ENCODE measurements around the gene MACROD2.

The MACROD2 gene

DNA sequence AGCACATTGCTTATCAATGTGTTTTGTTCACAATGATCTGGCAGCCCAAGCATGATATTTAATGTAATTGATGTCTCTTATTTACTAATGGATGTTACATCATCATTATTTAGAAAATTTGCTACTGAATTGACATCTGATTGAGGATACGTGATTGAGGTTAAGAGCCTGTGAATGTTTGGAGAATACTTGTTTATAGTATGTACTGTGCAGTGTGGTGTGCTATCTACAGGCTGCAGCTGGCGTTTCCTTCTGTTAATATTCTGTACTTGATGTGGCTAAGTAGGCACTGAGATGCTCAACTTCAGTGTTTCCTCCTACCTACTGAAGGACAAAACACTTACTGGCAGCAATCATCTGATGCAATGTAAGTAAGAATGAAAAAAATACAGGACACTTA lies 1051.7 kb downstream of the MACROD2 start:
- no peak for DNase-seq
- TF ChIP-seq CTCF (IDR thresholded peaks at IDR 0.05; ENCODE audit: low read depth, low read length), result no peak
- Histone ChIP-seq H3K9me3 (no peaks in the 10 kb centered on the region), H3K36me3 (no peaks in the 10 kb centered on the region), H3K27me3 (no peaks in the 10 kb centered on the region), H3K4me3 (ENCODE audit: low read depth, low read length) (no peak overlapping the region), H3K4me1 (peaks cover 8% of the 10 kb centered on the region)

GRCh38 chr20:15047601-15048000 lies 1052.3 kb downstream of the MACROD2 start:
- no peak for TF ChIP-seq CTCF (IDR thresholded peaks at IDR 0.05; ENCODE audit: low read depth, low read length)
- Histone ChIP-seq H3K4me1 (peaks cover 8% of the 10 kb centered on the region), H3K4me3 (ENCODE audit: low read depth, low read length) (no peak overlapping the region), H3K9me3 (no peaks in the 10 kb centered on the region), H3K36me3 (no peaks in the 10 kb centered on the region), H3K27me3 (no peaks in the 10 kb centered on the region)
- no peak for DNase-seq

- Histone ChIP-seq H3K27me3 (no peaks in the 10 kb centered on the region), H3K9me3 (no peaks in the 10 kb centered on the region), H3K4me1 (no peaks in the 10 kb centered on the region), H3K4me3 (ENCODE audit: low read depth, low read length) (no peak overlapping the region), H3K36me3 (no peaks in the 10 kb centered on the region)
- no peak for TF ChIP-seq CTCF (IDR thresholded peaks at IDR 0.05; ENCODE audit: low read depth, low read length)
- no peak for DNase-seq
Measured at GRCh38 chr20:15056246-15056645, 1060.9 kb downstream of the MACROD2 start.

DNA sequence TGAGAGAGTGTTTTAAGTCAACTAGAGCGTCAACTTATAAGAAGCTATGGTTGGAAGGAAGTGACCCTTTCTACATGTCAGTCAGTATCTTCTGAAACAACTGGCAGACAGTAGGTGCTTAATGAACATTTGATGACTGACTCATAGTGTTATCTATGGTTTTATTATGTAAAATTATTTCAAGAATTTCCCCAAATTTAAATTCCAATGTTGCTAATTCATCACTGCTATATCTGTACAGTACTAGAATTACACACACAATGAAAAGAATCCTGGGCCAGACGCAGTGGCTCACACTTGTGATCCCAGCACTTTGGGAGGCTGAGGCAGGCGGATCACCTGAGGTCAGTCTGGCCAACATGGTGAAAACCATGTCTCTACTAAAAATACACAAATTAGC lies 1063.5 kb downstream of the MACROD2 start:
- Histone ChIP-seq H3K36me3 (no peaks in the 10 kb centered on the region), H3K9me3 (no peaks in the 10 kb centered on the region), H3K27me3 (no peaks in the 10 kb centered on the region), H3K4me1 (peaks cover 4% of the 10 kb centered on the region), H3K4me3 (ENCODE audit: low read depth, low read length) (no peak overlapping the region)
- TF ChIP-seq CTCF (IDR thresholded peaks at IDR 0.05; ENCODE audit: low read depth, low read length), result no peak
- no peak for DNase-seq

GRCh38 chr20:15059438-15059837 lies 1064.1 kb downstream of the MACROD2 start:
- Histone ChIP-seq H3K4me1 (peaks cover 4% of the 10 kb centered on the region), H3K9me3 (no peaks in the 10 kb centered on the region), H3K27me3 (no peaks in the 10 kb centered on the region), H3K36me3 (no peaks in the 10 kb centered on the region), H3K4me3 (ENCODE audit: low read depth, low read length) (no peak overlapping the region)
- DNase-seq, result no peak
- no peak for TF ChIP-seq CTCF (IDR thresholded peaks at IDR 0.05; ENCODE audit: low read depth, low read length)

DNA sequence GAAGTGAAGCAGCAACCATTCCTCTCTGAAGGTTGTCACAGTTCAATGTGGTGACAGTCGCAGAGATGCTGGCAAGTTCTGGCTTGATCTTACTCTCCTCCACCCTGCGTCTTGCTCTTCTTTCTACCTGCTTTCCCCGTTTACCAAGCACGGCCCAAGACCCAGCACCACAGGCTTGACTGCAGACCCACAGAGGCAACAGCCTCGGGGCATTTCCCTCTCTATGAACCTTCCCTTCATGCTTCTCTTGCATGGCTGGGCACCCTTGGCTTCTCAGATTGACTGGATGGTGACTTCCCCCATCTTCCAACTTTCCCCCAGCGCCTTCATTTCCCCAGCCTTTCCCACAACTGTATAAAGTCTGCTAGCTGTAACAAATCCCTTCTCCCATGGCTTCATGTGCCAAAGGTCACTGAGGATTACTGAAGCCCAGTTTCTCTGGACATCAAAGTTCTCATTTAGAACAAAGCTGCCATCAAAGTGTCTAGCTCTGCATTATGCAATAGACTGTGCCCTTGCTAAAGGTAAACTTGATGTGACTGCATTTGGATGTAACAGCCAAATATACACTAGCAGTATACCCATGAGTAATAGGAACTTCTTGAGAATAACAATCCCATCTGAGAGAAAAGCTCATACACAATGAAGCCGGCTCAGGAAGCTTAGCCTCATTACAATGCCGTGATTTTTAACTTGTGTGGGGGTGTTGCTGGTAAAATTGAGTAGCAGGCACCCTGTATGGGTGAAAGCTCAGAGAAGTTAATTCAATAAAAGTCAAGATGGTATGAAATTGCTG lies 1065.1 kb downstream of the MACROD2 start:
- TF ChIP-seq CTCF (IDR thresholded peaks at IDR 0.05; ENCODE audit: low read depth, low read length), result no peak
- H3K9me3 ChIP-seq, result no peaks in the 10 kb centered on the region
- no peak for DNase-seq

More for the DNA sequence above, 1065.1 kb downstream of the MACROD2 start:
- Histone ChIP-seq H3K27me3 (no peaks in the 10 kb centered on the region), H3K4me3 (ENCODE audit: low read depth, low read length) (no peak overlapping the region), H3K4me1 (peaks cover 4% of the 10 kb centered on the region), H3K36me3 (no peaks in the 10 kb centered on the region)
